ENCODE results near the gene KNCN.

The KNCN gene

GRCh38 chr1:46543761-46544560 is 7.5 kb downstream of the KNCN start:
- no peak for DNase-seq

- no peak for DNase-seq
Measured at GRCh38 chr1:46543382-46543760, 8.1 kb downstream of the KNCN start.

GRCh38 chr1:46539972-46540371 is 11.5 kb downstream of the KNCN start:
- no peak for DNase-seq

GRCh38 chr1:46538147-46538546 is 13.3 kb downstream of the KNCN start:
- no peak for DNase-seq

- no peak for DNase-seq
Measured at GRCh38 chr1:46537651-46538050, 13.8 kb downstream of the KNCN start.

- DNase-seq: no peak
Measured at GRCh38 chr1:46536527-46536926, 14.9 kb downstream of the KNCN start.

- no peak for DNase-seq
Measured at GRCh38 chr1:46535063-46535462, 16.4 kb downstream of the KNCN start.

GRCh38 chr1:46533179-46533864 is 18.1 kb downstream of the KNCN start:
- DNase-seq: no peak

- no peak for DNase-seq
Measured at GRCh38 chr1:46532498-46533178, 18.8 kb downstream of the KNCN start.

- DNase-seq: no peak
Measured at GRCh38 chr1:46532095-46532494, 19.4 kb downstream of the KNCN start.

- DNase-seq: no peak
Measured at GRCh38 chr1:46530791-46531409, 20.5 kb downstream of the KNCN start.

GRCh38 chr1:46530311-46530710 is 21.1 kb downstream of the KNCN start:
- no peak for DNase-seq

- no peak for DNase-seq
Measured at GRCh38 chr1:46529031-46529630, 22.3 kb downstream of the KNCN start.

GRCh38 chr1:46528297-46528955 is 23.0 kb downstream of the KNCN start:
- no peak for DNase-seq

GRCh38 chr1:46527474-46528296 is 23.8 kb downstream of the KNCN start:
- DNase-seq: peak; percentile 53

- no peak for DNase-seq
Measured at GRCh38 chr1:46526691-46527291, 24.7 kb downstream of the KNCN start.

GRCh38 chr1:46526013-46526690 is 25.3 kb downstream of the KNCN start:
- no peak for DNase-seq

- no peak for DNase-seq
Measured at GRCh38 chr1:46525253-46525983, 26.0 kb downstream of the KNCN start.

- no peak for DNase-seq
Measured at GRCh38 chr1:46524843-46525242, 26.6 kb downstream of the KNCN start.
